Smooth muscle cell of bladder (primary cell): ENCODE measurements around the gene COX4I1. TPM values are rescaled to one million over a fixed set of nuclear protein-coding genes. Genes with fewer than 3 reads are reported as not detected.

ENCODE experiments used
- total RNA-seq: library from RNA; depleted of rRNA; stranded (reverse); fragments of >200 nt; gene quantifications from 2 replicates; pipeline ENCODE4 v1.2.3, GENCODE V29; 2014

Gene COX4I1
- total RNA-seq, result 658 and 659 TPM in 2 replicates

DNA sequence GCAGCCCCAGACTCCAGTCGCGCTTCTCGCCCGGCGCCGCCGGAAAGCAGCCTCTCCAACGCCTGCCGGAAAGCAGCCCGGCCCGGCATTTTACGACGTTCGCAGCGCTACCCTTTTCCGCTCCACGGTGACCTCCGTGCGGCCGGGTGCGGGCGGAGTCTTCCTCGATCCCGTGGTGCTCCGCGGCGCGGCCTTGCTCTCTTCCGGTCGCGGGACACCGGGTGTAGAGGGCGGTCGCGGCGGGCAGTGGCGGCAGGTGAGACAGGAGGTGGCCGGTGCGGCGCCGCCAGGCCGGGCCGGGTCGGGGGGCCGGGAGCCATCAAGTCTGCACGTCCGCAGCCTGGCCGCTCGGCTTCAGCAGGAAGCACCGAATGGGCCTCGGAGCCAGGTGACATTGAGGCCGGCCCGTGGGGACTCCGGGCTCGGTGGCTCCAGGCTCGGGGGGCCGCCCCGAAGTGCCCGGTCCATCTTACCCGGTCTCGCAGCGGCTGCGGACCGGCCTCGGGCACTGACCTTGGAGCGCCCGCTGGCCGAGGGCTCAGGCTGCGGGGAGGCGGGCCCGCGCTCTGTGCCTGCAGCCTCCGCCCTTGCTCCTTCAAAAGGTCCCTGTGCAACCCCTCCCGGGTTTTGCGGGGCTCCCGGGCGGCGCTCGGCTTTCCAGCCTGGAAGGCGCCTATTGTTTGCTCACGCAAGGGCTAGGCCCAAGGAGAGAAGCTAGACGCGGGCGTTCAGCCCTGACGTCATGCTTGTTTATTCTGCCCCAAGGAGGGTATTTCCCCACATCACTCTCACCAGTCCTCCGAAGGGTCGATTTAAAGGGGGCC lies at the start of gene COX4I1, which contains the start of gene EMC8:
Gene COX4I1 (plus strand): TSS at position 199 of the 824 bp plus-strand sequence. CDS start 1,511 bp downstream, outside the sequence.
Gene EMC8 (minus strand): TSS at position 48 of the 824 bp plus-strand sequence. CDS start 249 bp downstream, outside the sequence.

DNA sequence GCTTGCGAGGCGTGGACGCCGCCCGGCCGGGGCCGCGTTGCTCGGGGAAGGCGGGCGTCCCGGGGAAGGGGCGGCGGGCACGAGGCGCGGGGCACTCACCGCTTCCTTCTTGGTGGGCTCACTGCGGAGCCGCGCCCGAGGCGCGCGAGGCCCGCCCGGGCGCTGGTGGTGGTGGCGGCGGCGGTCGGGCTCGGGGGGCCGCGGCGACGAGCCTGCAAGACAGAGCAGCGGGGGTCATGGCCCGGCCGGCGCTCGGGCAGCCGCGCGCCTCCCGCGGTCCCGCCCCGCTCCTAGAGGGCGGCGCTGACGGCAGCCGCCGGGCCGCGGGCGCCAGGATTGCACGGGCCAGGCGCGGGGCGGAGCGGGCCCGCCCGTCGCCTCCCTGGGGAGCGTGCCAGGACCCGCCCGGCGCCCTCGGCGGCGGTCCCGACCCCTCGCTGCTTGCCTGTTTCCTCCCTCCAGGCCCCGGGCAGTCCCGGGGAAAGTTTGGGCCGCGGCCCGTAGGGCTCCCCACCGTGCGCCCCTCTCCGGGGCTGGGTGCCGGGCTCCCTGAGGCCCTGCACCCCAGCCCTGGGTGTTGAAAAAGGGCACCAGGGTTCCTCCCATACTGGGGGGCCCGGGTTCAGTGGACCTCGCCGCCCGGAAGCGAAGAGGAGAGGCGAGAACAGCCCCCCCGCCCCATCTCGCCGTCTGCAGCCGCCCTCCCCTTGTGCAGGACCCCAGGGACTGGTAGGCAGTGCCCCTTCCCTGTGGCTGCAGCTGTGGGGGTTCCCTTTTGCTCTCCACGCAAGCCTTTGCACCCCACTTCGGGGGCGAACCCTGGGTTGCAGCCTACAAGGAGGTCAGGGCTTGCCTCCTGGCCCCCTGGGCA lies 48.4 kb upstream of the COX4I1 start, which contains the start of gene C16orf74:
Gene C16orf74 (minus strand): TSS at position 270 of the 871 bp plus-strand sequence. CDS start 15,879 bp downstream, outside the sequence.

Other genes with a start within 250 kb of the COX4I1 start
- gene GSE1, start 186.4 kb upstream of the COX4I1 start, total RNA-seq, result 21.3 and 32.3 TPM in 2 replicates
- gene GINS2, start 110.7 kb upstream of the COX4I1 start, total RNA-seq, result 1.1 and 1.4 TPM in 2 replicates
- gene C16orf74, start 48.6 kb upstream of the COX4I1 start, total RNA-seq, result 4.7 and 6.9 TPM in 2 replicates
- gene EMC8, start 151 bp upstream of the COX4I1 start, total RNA-seq, result 26.3 and 28.7 TPM in 2 replicates
- gene IRF8, start 99.5 kb downstream of the COX4I1 start, total RNA-seq, result 0.09 and 0.57 TPM in 2 replicates